ENCODE results near the gene C17orf107.

Gene C17orf107

DNA sequence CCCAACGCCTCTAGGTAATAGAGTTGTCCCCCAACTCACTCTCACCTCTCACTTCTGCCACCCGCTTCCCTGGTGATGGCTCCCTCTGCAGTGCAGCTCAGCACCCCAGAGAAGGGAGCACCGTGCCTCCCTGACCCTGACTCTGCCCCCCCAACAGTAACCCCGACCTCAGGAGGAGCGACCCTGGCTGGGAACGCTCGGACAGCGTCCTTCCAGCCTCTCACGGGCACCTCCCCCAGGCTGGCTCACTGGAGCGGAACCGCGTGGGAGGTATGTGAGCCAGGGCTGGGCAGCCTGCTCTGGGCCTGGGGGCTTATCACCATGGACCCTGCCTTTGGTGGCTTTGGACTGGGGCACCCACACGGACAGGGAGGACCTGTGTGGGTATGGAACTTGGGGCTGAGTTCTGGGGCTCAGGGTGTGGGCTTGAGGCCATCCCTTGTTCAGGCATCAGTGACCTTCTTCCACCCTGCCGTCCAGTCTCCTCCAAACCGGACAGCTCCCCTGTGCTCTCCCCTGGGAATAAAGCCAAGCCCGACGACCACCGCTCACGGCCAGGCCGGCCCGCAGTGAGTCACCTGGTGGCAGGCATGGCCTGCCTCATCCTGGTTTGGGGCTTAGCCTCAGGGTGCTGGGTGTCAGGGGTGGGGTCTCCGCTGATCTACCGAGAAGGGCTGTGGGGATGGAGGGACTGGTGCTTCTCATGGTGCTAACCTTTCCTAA, 6.7 kb upstream of the C17orf107 start:
- no peaks in the 10 kb centered on the region for H3K9me2 ChIP-seq (ENCODE audit: low read depth, low read length)
- H3K4me3 ChIP-seq (ENCODE audit: low read depth, low read length, poor library complexity, severe bottlenecking): no peak overlapping the region
- H3K36me3 ChIP-seq (ENCODE audit: insufficient read depth, low read length): peaks cover 64% of the 10 kb centered on the region
- H3K27ac ChIP-seq (ENCODE audit: low read depth, low read length, poor library complexity, severe bottlenecking): no peak overlapping the region
- H3F3A ChIP-seq (ENCODE audit: insufficient read depth, low read length): no peaks in the 10 kb centered on the region
- H2AFZ ChIP-seq (ENCODE audit: low read length): no peak overlapping the region
- no peaks in the 10 kb centered on the region for H4K20me1 ChIP-seq (ENCODE audit: insufficient read depth, low read length)
- H3K27me3 ChIP-seq (ENCODE audit: insufficient read depth, low read length): no peaks in the 10 kb centered on the region
- H3K4me2 ChIP-seq (ENCODE audit: low read length): no peak overlapping the region
- no peaks in the 10 kb centered on the region for H3K4me1 ChIP-seq (ENCODE audit: insufficient read depth, low read length, severe bottlenecking)
- TF ChIP-seq, protein P1, sequence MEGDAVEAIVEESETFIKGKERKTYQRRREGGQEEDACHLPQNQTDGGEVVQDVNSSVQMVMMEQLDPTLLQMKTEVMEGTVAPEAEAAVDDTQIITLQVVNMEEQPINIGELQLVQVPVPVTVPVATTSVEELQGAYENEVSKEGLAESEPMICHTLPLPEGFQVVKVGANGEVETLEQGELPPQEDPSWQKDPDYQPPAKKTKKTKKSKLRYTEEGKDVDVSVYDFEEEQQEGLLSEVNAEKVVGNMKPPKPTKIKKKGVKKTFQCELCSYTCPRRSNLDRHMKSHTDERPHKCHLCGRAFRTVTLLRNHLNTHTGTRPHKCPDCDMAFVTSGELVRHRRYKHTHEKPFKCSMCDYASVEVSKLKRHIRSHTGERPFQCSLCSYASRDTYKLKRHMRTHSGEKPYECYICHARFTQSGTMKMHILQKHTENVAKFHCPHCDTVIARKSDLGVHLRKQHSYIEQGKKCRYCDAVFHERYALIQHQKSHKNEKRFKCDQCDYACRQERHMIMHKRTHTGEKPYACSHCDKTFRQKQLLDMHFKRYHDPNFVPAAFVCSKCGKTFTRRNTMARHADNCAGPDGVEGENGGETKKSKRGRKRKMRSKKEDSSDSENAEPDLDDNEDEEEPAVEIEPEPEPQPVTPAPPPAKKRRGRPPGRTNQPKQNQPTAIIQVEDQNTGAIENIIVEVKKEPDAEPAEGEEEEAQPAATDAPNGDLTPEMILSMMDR (IDR thresholded peaks at IDR 0.05; ENCODE audit: low read length): no peak
- TF ChIP-seq EZH2 (IDR thresholded peaks at IDR 0.05; ENCODE audit: borderline replicate concordance, low read length): no peak
- no peaks in the 10 kb centered on the region for H3K79me2 ChIP-seq (ENCODE audit: insufficient read depth, low read length)
- H3K9me3 ChIP-seq (ENCODE audit: low read length): no peaks in the 10 kb centered on the region
- no peak overlapping the region for H3K9ac ChIP-seq (ENCODE audit: low read length)

DNA sequence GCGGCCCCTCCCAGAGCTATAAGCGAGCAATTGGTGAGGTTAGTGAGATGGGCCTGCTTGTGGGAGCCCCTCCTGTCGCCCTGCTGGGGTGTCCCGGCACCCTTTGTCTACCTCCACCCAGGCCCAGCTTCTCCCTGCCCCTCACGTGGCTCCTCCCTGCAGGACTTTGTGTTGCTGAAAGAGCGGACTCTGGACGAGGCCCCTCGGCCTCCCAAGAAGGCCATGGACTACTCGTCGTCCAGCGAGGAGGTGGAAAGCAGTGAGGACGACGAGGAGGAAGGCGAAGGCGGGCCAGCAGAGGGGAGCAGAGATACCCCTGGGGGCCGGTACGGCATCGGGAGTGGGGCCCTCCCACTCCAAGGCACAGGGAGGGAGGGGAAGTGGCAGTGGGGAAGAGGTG, 6.1 kb upstream of the C17orf107 start:
- TF ChIP-seq, protein P1 (IDR thresholded peaks at IDR 0.05; ENCODE audit: low read length): no peak
- TF ChIP-seq EZH2 (IDR thresholded peaks at IDR 0.05; ENCODE audit: borderline replicate concordance, low read length): no peak
- H3K4me2 ChIP-seq (ENCODE audit: low read length): no peak overlapping the region
- no peaks in the 10 kb centered on the region for H3F3A ChIP-seq (ENCODE audit: insufficient read depth, low read length)
- H3K4me1 ChIP-seq (ENCODE audit: insufficient read depth, low read length, severe bottlenecking): no peaks in the 10 kb centered on the region
- no peaks in the 10 kb centered on the region for H3K79me2 ChIP-seq (ENCODE audit: insufficient read depth, low read length)
- H3K4me3 ChIP-seq (ENCODE audit: low read depth, low read length, poor library complexity, severe bottlenecking): no peak overlapping the region
- H3K36me3 ChIP-seq (ENCODE audit: insufficient read depth, low read length): peaks cover 59% of the 10 kb centered on the region
- no peaks in the 10 kb centered on the region for H3K9me3 ChIP-seq (ENCODE audit: low read length)
- no peak overlapping the region for H3K9ac ChIP-seq (ENCODE audit: low read length)
- no peaks in the 10 kb centered on the region for H4K20me1 ChIP-seq (ENCODE audit: insufficient read depth, low read length)
- H3K27me3 ChIP-seq (ENCODE audit: insufficient read depth, low read length): no peaks in the 10 kb centered on the region
- H3K27ac ChIP-seq (ENCODE audit: low read depth, low read length, poor library complexity, severe bottlenecking): no peak overlapping the region
- no peak overlapping the region for H2AFZ ChIP-seq (ENCODE audit: low read length)
- no peaks in the 10 kb centered on the region for H3K9me2 ChIP-seq (ENCODE audit: low read depth, low read length)

DNA sequence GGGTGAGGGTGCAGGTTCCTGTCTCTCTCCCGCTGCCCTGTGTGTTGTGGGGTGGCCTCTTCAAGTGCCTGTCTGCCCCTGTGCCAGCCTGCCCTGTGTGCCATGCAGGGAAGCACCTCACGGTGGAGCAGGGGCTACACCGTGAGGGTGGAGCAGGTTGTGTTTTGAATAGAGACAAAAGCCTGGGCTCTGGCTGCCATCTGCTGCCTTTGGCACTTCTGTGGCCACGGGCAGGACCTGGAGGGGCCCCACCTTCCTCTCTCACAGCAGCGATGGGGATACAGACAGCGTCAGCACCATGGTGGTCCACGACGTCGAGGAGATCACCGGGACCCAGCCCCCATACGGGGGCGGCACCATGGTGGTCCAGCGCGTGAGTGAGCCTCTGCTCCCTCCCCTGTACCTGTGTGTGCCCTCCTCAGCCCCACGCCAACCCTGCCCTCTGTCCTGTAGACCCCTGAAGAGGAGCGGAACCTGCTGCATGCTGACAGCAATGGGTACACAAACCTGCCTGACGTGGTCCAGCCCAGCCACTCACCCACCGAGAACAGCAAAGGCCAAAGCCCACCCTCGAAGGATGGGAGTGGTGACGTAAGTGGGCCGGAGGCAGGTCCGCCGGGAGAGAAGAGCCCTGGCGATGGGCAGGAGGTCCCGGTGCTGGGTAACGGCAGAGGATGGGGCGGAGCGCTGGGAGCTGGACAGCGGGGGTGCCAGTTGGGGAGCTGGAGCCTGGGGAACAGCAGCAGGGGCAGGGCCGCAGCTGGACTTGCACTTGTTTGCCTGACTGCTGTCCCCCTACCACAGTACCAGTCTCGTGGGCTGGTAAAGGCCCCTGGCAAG, 5.4 kb upstream of the C17orf107 start:
- Histone ChIP-seq H2AFZ (ENCODE audit: low read length) (no peak overlapping the region), H3K27ac (ENCODE audit: low read depth, low read length, poor library complexity, severe bottlenecking) (no peak overlapping the region), H3K9me3 (ENCODE audit: low read length) (no peaks in the 10 kb centered on the region), H3K9ac (ENCODE audit: low read length) (no peak overlapping the region), H4K20me1 (ENCODE audit: insufficient read depth, low read length) (no peaks in the 10 kb centered on the region), H3K79me2 (ENCODE audit: insufficient read depth, low read length) (no peaks in the 10 kb centered on the region), H3F3A (ENCODE audit: insufficient read depth, low read length) (no peaks in the 10 kb centered on the region), H3K4me3 (ENCODE audit: low read depth, low read length, poor library complexity, severe bottlenecking) (no peak overlapping the region), H3K4me2 (ENCODE audit: low read length) (no peak overlapping the region), H3K27me3 (ENCODE audit: insufficient read depth, low read length) (no peaks in the 10 kb centered on the region), H3K36me3 (ENCODE audit: insufficient read depth, low read length) (peaks cover 56% of the 10 kb centered on the region), H3K9me2 (ENCODE audit: low read depth, low read length) (no peaks in the 10 kb centered on the region), H3K4me1 (ENCODE audit: insufficient read depth, low read length, severe bottlenecking) (peaks cover 3% of the 10 kb centered on the region)
- TF ChIP-seq EZH2 (IDR thresholded peaks at IDR 0.05; ENCODE audit: borderline replicate concordance, low read length): no peak
- TF ChIP-seq, protein P1 (IDR thresholded peaks at IDR 0.05; ENCODE audit: low read length): no peak
